Prostate gland (tissue), 2 donors: Measurements from ENCODE around the gene HOXB5.

Experiments used
- POLR2A ChIP-seq: fragments of 450-650 bp; IDR thresholded peaks from one replicate; pipeline ENCODE4 v1.6.1; 2016; ENCODE audit warnings: antibody characterized with exemption, mild to moderate bottlenecking
- POLR2AphosphoS5 ChIP-seq: sonication (generic); formaldehyde crosslinking; IDR thresholded peaks from one replicate; pipeline ENCODE4 v1.6.1; 2017; ENCODE audit warnings: antibody characterized with exemption
- TF ChIP-seq, protein P1 (sequence below), 4 experiments: fragments of 200-600 bp in 2 of 4; fragments of 450-650 bp in 2 of 4; sonication (generic) in 2 of 4; IDR thresholded peaks; 1 replicate in 3 of 4; 2 replicates in 1 of 4; pipeline ENCODE4 v1.5.1; 2016 to 2019; ENCODE audit warnings: antibody characterized with exemption in 4 of 4, mild to moderate bottlenecking in 2 of 4, moderate library complexity in 2 of 4

DNA sequence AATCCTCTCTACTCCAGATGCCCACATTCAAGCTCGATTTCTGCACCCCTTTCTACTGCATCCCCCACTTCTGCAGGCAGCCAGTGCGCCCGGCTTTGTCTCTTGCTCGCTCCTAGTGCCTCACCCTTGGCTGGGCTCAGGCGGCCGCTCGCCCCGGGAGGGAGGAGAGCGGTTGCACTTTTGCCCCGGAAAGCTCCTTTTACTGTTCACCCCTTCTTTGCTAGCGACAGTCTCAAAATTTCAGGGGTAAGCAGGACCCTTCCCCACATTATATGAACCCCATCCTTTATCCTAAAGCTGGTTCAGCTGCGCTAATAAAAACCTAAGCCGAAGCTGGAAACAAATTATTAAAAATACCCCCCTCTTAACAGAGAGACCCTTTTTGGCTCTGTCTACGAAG lies 1.0 kb downstream of the HOXB5 start:
- TF ChIP-seq, protein P1, sequence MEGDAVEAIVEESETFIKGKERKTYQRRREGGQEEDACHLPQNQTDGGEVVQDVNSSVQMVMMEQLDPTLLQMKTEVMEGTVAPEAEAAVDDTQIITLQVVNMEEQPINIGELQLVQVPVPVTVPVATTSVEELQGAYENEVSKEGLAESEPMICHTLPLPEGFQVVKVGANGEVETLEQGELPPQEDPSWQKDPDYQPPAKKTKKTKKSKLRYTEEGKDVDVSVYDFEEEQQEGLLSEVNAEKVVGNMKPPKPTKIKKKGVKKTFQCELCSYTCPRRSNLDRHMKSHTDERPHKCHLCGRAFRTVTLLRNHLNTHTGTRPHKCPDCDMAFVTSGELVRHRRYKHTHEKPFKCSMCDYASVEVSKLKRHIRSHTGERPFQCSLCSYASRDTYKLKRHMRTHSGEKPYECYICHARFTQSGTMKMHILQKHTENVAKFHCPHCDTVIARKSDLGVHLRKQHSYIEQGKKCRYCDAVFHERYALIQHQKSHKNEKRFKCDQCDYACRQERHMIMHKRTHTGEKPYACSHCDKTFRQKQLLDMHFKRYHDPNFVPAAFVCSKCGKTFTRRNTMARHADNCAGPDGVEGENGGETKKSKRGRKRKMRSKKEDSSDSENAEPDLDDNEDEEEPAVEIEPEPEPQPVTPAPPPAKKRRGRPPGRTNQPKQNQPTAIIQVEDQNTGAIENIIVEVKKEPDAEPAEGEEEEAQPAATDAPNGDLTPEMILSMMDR (IDR thresholded peaks at IDR 0.05): no peak
- TF ChIP-seq POLR2A (no peak), POLR2AphosphoS5 (no peak)
